ENCODE results near the gene STAG1.
"Not testable (repeated sequence)": the region's sequence is repeated elsewhere in the genome, so short reads cannot be mapped to it uniquely, and the experiment has no call there.

Gene STAG1

DNA sequence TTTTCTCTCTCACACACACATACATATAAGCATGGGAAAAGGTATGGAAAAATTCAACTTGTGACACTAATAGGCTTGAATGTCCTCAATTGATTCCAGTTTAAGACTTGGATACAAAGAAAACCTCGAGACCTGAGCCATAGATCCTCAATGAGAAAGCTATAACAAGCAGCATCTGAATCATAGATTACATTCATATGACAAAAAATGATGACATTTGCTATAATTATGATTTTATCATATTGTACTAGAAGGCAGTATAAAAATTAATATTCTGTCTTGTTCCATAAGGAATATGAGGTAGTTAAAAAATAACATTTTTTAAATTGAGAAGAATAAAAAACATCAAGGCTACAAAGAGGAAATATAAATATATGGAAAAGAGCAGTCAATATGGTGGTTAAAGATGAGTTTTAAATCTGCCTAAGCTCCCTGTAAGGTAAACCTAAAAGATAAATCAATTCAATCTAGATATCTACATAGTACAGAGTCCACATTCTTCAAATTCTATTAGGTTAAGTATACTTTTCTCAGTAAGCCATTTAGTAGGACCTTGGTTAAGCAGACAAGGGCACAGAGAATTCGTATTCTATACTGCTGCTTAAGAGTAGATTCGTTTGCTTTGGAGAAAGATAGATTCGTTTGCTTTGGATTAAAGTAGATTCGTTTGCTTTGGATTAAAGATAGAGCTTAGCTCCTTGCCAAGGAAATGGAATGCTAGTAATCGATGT, 175.7 kb downstream of the STAG1 start:
- no peak for DNase-seq

DNA sequence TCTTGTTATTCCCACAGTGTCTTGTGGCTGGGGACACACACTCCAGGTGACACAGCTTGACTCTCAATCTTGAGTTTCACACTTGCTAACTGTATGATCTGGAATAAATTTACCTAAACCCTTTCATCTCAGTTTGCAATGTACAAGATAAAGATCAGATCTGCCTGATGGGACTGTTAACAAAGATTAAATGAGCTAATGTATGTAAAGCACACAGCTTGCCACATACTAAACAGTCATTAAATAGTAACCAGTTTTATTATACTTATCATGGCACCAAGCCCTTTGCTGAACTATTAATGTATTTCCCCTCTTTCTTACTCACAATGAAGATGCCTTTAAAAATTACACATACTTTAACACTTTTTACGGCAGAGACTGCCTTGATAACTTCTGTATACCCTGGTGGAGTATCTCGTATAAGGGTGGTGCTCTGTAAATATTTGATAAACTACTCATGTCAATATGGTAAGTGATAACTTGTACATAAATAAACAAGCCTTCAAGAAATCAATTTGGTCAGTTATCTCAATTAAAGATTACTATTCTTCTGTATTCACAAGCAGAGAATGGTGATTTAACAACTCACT, 184.5 kb downstream of the STAG1 start:
- DNase-seq, result no peak

DNA sequence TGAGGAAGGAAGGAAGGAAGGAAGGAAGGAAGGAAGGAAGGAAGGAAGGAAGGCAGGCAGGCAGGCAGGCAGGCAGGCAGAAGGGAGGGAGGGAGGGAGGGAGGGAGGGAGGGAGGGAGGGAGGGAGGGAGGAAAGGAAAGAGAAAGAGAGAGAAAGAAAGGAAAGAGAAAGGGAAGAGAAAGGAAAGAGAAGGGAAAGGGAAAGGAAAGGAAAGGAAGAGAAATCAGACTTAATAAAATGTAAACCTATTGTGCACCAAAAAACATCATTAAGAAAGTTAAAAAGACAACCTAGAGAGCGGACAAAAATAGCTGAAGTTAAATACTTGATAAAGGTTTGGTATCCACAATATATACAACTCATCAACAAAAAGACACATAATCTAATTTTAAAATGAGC, 187.2 kb downstream of the STAG1 start:
- not testable (repeated sequence) for DNase-seq

DNA sequence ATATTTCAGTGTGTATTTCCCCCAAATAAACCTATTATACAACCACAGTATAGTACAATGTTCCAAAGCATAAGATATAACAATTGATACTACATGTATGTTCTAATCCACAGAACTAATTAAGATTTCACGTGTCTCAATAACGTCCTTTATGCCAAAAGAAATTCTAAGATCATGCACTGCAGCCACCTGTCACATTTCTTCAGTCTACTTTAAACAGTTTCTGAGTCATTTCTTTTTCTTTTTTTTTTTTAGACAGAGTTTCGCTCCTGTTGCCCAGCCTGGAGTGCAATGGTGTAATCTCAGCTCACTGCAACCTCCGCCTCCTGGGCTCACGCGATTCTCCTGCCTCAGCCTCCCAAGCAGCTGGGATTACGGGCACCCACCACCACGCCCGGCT, 190.2 kb downstream of the STAG1 start:
- DNase-seq, result no peak

DNA sequence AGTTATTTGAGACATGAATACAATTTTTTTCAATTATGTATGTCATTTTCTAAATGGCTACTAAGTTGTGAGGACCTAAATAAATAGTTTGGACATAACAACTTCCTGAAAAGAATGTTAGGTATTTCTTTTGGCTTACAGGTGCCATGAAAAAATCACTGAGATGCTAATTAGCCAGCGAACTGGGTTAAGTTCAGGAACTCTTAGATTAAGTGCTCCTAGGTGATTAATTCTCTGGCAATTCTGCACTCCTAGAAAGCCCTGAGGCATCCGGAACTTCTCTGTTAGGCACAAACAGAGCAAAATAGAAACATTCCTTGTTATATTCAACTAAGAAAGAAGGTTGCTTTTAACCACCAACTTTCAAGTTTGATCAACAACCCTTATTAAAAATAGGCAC, 192.3 kb downstream of the STAG1 start:
- DNase-seq, result no peak

DNA sequence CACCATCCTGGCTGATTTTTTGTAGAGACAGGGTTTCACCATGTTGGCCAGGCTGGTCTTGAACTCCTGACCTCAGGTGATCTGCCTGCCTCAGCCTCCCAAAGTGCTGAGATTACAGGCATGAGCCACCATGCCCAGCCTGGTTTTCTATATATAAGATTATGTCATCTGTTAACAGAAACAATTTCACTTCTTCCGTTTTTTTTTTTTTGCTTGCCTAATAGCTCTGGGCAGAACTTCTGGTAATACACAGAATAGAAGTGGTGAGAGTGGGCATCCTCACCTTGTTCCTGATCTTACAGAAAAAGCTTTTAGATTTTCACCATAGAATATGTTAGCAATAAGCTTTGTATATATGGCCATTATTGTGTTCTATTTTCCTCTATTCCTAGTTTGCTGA, 202.7 kb downstream of the STAG1 start:
- not testable (repeated sequence) for DNase-seq

DNA sequence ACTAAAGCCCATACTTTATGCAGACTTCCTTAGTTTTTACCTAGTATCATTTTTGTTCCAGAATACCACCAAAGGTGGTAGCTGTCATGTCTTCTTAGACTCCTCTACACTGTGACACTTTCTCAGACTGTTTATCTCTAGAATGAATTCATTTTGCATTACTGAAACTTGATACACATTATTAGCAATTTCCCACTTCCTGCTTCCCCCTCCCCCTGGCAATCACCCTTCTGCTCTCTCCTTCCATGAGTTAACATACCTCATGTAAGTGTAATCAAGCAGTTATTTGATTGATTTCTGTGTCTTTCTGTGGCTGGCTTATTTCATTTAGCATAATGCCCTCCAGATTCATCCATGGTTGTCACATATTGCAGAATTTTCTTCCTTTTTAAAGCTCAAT, 204.9 kb downstream of the STAG1 start:
- no peak for DNase-seq

DNA sequence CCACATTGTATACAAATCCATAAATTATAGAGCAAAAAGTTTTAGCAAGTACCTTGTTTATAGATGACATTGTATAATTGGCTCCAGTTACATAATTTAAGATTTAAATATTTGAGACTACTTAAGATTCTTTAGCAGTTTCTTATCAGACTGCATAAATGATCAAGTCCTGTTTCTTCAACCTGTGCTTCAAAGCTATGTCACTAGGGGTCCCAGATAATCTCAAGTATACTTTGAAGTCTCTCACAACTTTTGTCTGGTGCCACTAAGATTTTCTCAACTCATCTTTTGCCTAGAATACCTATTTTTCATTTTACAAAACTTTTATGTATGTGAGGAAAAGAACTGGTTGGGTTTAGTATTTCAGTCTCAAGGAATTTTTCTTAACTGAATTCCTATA, 205.5 kb downstream of the STAG1 start:
- no peak for DNase-seq

DNA sequence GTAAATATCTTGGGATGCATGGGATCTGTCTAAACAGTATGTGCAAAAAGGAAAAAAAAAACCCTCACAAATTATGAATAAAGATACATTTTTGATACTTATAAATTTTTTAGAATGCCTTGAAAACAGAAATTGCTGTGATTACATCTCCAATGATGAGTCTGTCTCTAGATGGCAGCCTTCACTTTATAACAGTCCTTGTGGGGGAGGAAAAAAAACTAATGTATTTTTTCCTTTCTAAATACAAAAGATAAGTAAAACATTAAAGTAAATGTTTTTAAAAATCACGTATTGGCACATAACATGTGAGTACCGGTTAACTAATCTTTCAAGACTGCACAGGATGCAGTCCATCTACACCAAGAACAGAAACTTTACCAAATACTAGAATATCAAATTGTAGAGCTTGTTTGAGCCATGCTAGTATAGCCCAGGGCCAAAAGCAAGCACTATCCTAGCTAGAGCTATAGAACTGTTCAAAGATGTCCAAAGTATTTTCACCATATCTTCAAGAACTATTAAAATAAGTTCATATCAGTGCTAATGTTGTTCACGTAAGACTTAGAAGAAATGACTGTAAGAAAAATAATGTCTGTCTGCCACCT, 206.4 kb downstream of the STAG1 start:
- DNase-seq, result no peak

DNA sequence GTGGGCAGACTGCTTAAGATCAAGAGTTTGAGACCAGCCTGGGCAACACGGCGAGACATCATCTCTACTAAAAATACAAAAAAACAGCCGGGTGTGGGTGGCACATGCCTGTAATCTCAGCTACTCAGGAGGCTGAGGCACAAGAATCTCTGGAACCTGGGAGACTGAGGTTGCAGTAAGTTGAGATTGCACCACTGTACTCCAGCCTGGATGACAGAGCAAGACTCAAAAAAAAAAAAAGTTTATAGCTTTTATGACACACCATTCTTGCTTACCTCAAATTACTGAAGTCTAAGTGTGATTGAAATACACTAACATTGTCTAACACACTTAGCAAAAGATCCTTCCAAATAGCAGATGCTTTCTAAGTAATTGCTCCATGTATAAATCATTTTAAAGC, 207.6 kb downstream of the STAG1 start:
- DNase-seq, result no peak

DNA sequence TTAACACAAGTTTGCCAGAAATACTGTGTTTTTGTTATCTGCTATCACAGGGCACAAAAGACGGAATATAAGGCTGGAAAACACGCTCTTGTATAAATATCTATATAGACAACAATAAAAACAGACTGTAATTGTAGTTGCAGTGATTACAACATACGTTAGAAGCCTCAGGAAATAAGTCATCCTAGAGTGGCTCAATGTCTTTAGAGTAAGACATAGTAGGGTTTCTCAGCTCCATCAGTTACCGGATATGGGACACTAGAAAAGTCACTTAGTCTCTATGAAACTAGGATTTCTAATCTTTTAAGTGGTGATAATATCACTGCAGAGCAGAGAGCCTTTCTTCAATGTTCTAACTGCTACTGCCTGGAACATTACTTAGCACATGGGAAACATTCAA, 208.8 kb downstream of the STAG1 start:
- no peak for DNase-seq

DNA sequence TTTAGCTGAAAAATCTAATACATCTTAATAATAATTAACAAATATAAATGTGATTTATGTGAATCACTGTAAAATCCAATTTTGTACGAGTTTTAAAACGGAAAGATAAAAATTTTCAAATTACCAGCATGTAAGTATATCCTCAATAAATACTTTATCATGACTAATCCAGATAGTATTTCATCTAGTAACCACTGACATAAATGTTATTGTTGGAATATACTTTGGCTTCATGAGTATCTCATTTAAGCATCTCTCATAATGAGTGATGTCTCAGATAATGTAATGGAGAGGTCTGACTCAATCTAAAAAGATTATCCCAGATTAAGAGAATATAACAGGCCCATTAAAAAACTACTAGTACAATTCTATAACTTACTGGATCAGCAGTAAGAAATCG, 216.3 kb downstream of the STAG1 start:
- no peak for DNase-seq

DNA sequence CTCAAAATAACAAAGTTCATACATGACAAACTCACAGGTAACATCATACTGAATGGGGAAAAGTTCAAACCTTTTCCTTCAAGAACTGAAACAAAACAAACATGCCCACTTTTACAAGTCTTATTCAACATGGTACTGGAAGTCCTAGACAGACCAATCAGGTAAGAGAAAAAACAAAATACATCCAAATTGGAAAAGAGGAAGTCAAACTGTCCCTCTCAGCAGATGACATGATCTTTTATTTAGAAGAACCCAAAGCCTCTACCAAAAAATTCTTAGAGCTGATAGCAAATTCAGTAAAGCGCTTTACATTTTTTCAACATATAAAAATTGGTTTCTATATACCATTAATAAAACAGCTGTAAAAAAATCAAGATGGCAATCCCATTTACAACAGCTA, 219.4 kb downstream of the STAG1 start:
- no peak for DNase-seq

DNA sequence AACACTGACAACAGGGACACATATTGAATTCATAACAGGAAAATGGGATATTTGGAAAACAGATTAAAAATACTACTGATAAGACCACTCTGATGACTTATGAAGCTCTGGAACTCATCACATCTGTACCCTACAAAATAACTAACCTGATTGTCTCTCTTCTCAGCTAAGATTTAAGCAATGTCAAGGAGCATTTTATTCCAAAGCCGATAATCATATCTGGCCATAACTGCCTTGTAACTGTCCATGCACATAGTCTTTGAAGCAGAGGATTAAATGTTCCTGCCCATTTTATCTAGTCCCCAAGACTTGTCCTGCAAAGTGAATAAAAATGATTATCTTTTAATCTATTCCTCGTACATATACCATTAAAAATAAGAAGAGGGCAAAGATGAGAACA, 234.1 kb downstream of the STAG1 start:
- no peak for DNase-seq

DNA sequence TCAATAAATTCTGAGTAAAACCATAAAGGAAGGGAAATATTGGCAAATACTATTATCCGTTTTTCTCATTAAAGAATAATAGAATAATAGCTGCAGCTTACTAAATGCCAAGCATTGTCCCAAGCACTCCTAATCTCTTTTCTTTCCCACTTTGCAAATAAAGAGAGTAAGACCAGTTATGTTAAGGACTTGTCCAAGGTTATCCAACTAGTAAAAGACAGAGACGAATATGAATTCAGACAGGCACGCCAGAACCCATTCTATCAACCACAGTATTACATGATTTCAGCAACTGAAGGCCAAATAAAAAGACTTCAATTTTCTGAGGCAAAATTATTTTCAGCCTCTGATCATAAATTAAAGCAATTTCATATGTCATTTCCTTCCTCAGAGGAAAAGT, 235.5 kb downstream of the STAG1 start:
- DNase-seq, result no peak

DNA sequence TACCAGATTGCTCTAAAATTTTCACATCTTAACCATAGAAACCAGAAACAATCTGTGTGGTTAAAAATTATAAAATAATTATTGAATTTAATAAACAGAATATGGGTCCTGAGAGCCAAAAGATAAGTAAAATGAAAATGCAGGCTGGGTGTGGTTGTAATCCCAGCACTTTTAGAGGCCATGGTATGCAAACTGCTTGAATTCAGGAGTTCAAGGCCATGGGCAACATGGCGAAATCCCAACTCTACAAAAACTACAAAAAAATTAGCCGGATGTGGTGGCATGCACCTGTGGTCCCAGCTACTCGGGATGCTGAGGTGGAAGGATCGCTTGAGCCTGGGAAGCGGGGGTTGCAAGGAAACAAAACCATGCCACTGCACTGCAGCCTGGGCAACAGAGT, 236.1 kb downstream of the STAG1 start:
- no peak for DNase-seq

DNA sequence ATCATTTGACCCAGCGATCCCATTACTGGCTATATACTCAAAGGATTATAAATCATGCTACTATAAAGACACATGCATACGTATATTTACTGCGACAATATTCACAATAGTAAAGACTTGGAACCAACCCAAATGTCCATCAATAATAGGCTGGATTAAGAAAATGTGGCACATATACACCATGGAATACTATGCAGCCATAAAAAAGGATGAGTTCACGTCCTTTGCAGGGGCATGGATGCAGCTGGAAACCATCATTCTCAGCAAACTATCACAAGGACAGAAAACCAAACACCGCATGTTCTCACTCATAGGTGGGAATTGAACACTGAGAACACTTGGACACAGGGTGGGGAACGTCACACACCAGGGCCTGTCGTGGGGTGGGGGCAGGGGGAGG, 237.6 kb downstream of the STAG1 start:
- not testable (repeated sequence) for DNase-seq

DNA sequence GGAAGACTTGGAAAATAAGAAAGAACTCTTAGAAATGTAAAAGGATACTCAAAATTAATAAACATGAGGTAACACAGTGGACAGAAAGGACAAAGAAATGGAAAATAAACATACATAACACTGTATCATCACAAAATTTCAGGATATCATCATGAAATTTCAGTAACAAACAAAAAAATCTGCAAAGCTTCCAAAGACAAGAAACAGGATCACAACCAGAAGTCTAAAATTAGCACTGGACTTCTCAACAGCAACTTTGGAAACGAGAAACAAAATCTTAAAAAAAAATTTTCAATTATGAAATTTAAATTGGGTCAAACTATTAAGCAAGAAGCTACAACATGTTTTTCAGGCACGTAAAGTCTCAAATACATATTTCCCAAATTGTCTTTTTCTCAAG, 238.8 kb downstream of the STAG1 start:
- DNase-seq, result no peak

DNA sequence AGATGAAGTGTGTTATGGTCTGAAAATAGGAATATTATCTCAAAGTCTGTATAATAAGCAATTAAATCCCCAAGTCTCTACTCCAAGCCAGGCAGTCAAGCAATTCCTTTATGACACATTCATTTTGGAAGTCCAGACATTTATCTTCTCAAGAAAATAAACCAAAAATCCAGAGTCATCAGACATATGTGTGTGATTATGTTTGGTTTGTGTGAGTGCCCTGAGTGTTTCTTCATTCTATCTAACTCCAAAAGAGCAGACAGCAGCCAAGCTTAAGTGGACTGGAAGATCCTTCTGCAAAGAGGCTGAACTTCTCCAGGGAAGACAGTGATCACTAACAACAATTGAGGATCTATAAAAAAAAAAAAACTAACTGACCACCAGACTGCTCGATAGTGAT, 239.8 kb downstream of the STAG1 start:
- no peak for DNase-seq

DNA sequence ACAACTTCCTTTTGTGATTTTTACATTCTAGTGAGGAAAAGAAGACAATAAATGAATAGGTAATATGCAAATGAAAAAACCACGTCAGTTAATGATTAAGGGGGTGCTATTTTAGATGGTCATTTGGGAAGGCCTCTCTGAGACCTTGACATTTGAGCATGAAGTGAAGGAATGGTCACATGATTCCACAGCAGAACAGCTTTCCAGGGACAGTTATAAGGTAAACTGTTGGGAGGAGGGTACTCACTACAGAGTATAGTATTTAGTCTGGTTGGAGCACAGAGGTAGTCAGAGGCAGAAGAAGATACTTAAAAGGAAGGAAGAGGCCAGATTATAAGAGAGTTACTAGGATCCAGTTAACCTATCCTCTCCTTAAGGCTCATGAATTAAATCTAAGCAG, 246.5 kb downstream of the STAG1 start:
- no peak for DNase-seq

DNA sequence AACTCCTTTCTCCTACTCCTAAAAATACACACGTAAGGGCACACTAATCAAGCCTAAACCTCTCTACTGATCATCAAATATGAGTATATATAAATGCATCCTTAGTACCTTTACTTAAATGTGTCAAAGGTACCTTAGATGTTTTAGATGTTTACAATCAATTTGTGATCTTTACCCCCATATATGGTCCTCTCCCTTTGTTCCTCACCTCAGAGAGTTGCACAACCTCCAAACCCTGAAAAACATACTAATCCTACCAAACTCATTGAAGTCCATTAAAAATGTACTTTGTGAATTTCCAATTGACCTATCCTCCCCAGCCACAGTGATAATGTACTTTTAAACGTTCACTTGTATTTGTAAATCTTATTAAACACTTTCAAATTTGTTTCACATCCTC, 249.1 kb downstream of the STAG1 start:
- no peak for DNase-seq

DNA sequence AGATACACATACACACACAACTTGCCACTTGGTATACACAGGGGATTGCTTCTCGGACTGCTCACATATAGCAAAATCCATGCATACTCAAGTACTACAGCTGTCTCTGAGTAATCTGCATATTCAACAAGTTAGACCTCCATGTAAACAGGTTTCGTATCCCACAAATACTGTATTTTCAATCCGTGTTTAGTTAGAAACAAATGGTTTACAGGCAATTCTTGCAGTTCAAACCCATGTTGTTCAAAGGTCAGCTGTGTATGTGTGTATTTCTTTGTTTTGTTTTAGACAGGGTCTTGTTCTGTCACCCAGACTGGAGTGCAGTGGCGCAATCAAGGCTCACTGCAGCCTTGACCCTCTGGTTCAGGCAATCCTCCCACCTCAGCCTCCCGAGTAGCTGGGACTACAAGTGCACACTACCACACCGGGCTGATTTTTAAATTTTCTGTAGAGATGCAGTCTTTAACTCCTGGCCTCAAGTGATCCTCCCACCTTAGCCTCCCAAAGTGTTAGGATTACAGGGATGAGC, 253.2 kb downstream of the STAG1 start:
- no peak for DNase-seq

DNA sequence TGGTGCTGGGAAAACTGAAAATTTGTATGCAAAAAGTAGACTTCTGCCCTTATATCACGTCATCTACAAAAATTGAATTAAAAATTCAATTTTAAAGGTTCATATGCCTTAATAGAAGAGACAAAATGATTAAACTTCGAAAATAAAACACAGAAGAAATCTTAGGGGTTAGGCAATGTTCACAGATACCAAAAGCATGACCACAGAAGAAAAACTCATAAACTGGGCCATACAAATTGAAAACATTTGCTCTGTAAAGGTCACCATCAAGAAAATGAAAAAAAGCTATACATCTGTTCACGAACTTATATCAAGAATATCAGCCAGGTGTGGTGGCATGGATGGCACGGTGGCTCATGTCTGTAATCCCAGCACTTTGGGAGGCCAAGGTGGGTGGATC, 257.0 kb downstream of the STAG1 start:
- no peak for DNase-seq

DNA sequence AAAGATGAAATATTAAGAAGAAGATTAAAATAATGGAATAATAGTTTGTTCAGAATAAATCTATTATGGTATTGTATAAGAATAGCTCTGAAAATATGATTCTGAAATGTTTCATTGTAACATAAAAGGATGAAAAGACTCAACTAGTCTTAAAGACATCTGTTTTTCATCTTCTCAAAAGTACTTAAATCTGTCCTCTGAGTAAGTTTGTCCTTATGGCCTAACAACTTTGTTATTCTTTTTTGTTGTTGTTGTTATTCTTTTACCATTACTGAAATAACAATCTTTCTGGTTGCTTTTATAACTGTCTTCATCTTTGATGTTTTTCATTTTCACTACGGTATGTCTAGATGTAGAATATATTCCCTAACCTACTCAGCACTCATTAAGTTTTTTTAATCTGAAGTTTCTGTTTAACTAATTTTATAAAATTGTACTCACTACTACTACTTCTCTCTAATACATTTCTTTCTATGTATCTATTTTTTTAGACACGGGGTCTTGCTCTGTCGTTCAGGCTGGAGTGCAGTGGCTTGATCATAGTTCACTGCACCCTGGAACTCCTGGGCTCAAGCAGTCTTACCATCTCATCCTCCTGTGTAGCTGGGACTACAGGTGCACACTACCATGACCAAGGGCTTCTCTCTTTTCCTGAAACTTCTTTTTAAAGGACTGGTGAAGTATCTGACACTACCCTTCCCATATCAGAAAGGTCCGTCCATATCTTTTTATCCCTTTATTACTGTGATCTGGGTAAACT, 261.4 kb downstream of the STAG1 start:
- no peak for DNase-seq

Measured in activated CD4-positive, CD25-positive, alpha-beta regulatory T cell (primary cell).